GM08714 (cell line): Measurements from ENCODE around the gene GUK1.
"Not testable (repeated sequence)": the region's sequence is repeated elsewhere in the genome, so short reads cannot be mapped to it uniquely, and the experiment has no call there.

ENCODE experiments used
- H3K4me3 ChIP-seq: fragments of 200-500 bp; sonication (Bioruptor generic); 2 replicates; pipeline ENCODE4 v1.5.1; 2014; ENCODE audit warnings: mild to moderate bottlenecking, low read length, inconsistent platforms
- ZNF274 ChIP-seq: IDR thresholded peaks from 2 replicates; pipeline ENCODE4 v1.6.1; 2012; ENCODE audit warnings: mild to moderate bottlenecking, low read depth, low read length

Gene GUK1

DNA sequence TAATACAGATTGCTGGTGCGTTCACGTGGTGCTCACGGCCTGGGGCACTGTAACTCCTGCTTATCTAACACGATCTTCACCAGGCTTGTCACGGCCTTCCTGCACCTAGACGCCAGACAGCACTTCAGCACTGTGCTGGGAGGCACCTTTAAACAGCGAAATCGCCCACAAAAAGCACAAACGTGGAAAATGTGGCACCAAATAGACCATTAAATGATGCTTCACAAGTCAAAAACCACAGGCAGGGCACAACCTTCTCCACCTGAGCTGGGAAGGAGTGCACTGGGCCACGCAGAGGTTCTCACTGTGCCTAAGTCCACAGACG, 45.5 kb downstream of the GUK1 start:
- no peak for TF ChIP-seq ZNF274
- no peak overlapping the region for H3K4me3 ChIP-seq

DNA sequence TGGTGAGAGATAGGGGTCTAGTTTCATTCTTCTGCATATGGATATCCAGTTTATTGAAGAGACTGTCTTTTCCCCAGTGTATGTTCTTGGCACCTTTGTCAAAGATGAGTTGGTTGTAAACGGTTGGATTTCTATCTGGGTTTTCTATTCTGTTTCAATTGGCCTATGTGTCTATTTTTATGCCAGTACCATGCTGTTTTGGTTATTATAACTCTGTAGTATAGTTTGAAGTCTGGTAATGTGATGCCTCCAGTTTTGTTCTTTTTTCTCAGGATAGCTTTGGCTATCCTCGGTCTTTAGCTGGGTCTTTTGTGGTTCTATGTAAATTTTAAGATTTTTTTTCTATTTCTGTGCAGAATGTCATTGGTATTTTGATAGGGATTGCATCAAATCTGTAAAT, 48.2 kb downstream of the GUK1 start:
- not testable (repeated sequence) for H3K4me3 ChIP-seq

DNA sequence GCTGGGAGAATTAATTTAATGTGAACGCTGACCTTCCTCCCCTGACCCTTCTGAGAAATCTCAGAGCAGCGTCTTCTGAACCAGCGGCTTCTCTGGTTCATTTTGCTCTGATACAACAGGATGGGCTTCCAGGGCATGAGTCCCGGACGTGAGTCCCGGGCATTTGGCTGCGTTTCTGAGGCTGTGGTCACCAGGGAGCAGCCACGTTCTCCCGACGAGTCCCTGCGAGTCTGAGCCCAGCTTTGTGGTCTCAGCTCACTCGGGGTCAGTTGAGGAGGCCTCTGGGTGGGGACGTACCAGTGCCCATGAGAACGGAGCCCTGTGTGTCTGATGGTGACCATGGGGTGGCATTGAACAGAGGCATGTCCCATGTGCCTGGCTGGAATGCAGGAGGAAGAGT, 50.1 kb downstream of the GUK1 start:
- no peak overlapping the region for H3K4me3 ChIP-seq
- no peak for TF ChIP-seq ZNF274

DNA sequence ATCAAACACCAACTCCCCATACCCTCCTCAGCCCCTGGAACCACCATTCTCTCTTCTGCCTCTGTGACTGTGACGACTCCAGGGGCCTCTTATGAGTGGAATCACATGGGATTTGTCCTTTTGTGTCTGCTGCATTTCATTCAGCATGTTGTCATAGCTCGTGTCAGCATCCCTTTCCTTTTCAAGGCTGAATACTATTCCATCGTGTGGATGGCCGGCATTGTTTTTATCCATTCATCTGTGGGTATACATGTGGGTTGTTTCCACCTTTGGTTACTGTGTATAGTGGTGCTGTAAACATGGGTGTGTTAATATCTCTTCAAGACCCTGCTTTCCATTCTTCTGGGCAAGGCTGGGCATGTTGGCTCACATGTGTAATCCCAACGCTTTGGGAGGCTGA, 50.7 kb downstream of the GUK1 start:
- no peak for TF ChIP-seq ZNF274
- no peak overlapping the region for H3K4me3 ChIP-seq

DNA sequence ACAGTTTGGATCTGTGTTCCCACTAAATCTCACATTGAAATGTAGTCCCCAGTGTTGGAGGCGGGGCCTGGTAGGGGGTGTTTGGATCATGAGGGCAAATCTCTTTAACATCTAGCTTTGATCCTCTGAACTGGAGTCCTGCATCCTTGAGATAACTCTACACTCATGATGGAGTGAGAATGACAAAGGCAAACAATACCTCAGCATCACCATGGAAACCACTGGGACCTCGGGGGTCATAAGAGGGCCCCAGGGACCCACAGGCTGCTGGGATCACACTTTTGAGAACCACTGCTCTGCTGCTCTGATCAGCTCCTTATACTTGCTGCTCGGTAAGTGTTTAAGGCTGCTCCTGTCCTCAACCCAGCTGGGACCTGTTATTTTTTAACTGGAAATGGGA, 54.4 kb downstream of the GUK1 start:
- no peak for TF ChIP-seq ZNF274
- H3K4me3 ChIP-seq: no peak overlapping the region

DNA sequence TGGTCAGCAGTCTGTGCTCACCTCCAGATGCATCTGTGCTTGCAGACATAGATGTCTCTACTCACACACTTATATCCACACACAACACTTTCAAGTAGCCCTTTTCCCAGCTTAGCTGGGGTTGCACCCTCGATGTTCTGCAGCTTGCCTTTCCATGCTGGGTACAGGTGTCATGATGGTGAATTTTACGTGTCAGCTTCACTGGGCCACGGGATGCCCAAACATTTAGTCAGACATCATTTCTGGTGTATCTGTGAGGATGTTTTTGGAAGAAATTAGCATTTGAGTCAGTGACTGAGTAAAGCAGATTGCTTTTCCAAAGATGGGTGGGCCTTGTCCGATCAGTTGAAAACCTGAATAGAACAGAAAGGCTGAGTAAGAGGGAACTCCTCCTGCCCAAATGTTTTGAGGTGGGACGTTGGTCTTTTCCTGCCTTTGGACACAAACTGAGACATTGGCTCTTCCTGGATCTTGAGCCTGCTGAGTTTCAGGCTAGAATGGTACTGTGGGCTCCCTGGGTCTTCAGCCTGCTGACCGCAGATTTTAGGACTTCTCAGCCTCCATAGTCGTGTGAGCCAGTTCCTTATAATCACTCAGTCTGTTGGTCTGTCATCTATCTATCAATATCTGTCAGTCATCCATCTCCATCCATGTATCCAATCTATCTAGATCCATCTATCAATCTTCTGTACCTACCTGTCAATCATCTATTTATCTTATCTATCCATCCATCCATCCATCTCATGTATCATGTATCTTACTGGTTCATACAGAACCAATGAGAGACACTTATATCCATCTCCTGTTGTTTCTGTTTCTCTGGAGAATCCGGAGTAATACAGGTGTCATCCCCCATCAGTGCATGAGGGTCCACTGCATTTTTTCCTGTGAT, 55.1 kb downstream of the GUK1 start:
- H3K4me3 ChIP-seq: no peak overlapping the region
- no peak for TF ChIP-seq ZNF274

DNA sequence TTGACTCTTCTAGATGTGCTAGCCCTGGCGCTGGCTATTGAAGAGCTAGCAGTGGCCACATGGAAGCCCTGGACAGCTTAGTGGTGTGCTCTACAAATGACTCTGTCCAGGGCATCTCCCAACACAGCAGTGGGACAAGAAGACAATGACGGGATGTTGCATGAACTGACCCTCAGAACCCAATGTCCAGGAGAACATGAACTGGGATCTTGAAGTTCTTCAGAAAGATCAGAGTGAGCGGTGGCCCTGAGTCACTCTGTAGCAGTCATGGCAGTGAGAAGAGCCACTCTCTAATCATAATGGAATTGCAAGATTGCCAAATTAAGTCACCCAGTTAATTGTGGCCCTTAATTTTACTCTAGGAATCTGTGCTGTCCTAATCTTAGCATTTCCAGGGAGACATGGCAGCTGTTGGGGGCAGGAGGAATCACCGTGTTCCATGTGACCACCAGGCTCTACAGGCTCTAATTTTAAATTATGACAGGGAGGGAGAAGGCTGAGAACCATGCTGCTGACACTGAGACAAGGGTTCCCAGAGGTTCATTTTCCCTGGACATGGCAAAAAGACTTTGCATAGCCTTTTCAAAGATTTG, 57.6 kb downstream of the GUK1 start:
- no peak overlapping the region for H3K4me3 ChIP-seq
- no peak for TF ChIP-seq ZNF274
